GM12873 (cell line): Measurements from ENCODE around the gene STAT5A.

Experiments used
- TF ChIP-seq, protein P1 (sequence below): IDR thresholded peaks from 2 replicates; pipeline ENCODE4 v1.5.1; 2012; ENCODE audit warnings: low read depth, mild to moderate bottlenecking, moderate library complexity, low read length, control low read depth; ENCODE audit not compliant: insufficient read depth; ENCODE audit errors: missing control alignments

STAT5A gene

DNA sequence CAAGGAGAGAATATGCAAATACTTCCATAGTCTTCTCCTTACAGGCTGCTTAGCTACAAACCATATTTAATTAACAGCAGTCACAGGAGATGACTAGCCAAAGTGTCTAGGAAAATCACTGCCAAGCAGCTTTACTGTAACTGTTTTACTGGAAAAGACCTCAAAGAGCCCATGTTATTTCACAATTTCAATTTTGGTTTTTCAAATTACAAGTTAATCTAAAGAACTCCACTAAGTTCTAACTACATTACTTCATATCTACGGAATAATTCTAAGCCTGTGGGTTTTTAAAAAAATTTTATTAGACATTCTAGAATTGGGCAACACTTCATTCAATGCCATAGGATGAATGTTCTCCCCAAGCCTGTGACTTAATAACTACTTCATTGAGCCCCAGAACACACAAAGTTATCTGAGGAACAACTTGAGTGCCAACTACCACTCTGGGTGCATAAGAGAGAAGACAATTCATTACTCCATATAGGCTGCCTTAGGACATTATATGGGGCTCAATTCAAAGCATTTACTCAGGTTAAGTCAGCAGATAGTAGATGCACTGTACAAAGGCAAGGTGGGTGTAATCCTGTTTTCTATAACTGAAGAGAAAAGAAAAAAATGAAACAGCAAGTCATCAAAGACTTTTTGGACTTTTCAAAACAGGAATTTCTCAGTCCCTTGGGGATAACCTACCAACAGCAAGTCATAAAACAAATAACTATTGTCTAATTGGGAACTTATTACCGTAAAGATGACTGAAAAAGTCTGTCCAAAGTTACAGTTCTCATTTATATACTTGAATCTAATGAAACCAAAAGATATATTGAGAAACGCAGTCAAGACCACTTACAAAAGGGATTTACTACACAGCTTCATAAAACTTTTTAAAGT lies 66.9 kb downstream of the STAT5A start:
- TF ChIP-seq, protein P1, sequence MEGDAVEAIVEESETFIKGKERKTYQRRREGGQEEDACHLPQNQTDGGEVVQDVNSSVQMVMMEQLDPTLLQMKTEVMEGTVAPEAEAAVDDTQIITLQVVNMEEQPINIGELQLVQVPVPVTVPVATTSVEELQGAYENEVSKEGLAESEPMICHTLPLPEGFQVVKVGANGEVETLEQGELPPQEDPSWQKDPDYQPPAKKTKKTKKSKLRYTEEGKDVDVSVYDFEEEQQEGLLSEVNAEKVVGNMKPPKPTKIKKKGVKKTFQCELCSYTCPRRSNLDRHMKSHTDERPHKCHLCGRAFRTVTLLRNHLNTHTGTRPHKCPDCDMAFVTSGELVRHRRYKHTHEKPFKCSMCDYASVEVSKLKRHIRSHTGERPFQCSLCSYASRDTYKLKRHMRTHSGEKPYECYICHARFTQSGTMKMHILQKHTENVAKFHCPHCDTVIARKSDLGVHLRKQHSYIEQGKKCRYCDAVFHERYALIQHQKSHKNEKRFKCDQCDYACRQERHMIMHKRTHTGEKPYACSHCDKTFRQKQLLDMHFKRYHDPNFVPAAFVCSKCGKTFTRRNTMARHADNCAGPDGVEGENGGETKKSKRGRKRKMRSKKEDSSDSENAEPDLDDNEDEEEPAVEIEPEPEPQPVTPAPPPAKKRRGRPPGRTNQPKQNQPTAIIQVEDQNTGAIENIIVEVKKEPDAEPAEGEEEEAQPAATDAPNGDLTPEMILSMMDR, result no peak

DNA sequence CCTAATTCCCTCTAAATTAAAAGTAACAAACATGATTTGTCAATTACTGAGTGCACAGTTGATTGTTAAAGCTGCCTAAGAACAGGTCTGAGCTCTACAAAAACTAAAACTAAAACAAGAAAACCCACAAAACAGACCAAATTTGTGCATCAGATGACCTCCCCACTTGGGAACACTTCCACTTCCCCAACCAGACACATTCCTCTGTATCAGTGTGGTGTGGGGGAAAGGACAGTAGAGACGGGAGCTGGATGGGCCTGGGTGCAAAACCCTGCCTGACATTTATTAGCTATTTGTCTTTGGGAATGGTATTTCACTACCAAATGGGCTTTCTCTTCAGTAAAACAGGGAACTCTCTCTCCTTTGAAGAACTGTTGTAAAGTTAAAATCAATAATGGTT lies 70.1 kb downstream of the STAT5A start:
- TF ChIP-seq, protein P1, result no peak

DNA sequence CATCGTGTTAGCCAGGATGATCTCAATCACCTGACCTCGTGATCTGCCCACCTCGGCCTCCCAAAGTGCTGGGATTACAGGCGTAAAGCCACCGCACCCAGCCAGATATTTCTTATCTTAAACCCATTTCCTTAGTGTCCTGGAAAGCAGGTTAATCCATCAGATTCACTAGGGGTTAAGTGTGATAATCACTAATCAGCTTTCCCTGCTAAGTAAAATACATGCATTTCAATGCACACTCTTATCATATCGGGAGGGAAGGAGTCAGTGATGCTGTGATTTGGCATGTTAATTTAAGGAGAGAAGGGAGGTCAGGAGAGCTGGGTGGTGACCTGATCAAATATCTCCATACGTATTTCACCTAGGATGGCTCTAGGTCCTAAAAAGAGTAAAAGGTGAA lies 70.8 kb downstream of the STAT5A start:
- TF ChIP-seq, protein P1, result no peak
